Measurements from ENCODE around the gene CELF2. TPM values are rescaled to one million over a fixed set of nuclear protein-coding genes. Genes with fewer than 3 reads are reported as not detected.

The CELF2 gene
- total RNA-seq, 1 experiment from 2014 or later, result not detected

DNA sequence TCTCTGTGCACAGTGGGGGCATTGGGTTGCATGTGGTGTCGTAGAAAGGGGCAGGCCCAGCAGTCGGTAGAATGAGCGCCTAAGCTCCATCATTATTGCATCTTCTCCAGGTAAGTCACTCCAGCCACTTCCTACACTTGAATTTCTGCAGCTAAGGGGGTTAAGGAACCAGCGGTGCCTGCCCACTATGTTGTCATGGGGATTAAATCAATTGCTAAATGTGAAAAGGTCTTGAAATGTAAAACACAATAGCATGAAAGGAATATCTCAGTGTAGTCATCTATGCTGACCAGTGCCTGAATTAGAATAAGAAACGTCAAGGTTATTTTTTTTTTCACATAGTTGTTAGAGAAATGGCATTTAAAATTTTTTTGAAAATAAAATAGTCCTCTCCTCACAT is 15.2 kb upstream of the CELF2 start:
- Histone ChIP-seq H3K4me1 (ENCODE audit: insufficient read depth, low read length, poor library complexity, severe bottlenecking) (no peaks in the 10 kb centered on the region), H3K27me3 (replicated peaks; ENCODE audit: insufficient read depth, low read depth, low read length, poor library complexity) (peaks cover 60% of the 10 kb centered on the region), H3K4me3 (ENCODE audit: low read depth, low read length, poor library complexity, severe bottlenecking) (no peak overlapping the region), H3K27ac (ENCODE audit: low read depth, low read length, poor library complexity, severe bottlenecking) (no peak overlapping the region), H3K36me3 (ENCODE audit: insufficient read depth, low read length, poor library complexity, severe bottlenecking) (no peaks in the 10 kb centered on the region), H3K9me3 (ENCODE audit: low read depth, low read length, poor library complexity, severe bottlenecking) (no peaks in the 10 kb centered on the region)
- intact Hi-C loops (cut with micrococcal nuclease; ENCODE audit: unreplicated experiment), result no loop called here
- no TSS peak for BruUV-seq (replicated peaks)
- ChIA-PET CTCF (no interaction called here), POLR2A (ENCODE audit: low non-redundant PET) (no interaction called here)
- no peak for DNase-seq (ENCODE audit: low spot score)
- TF ChIP-seq, protein P1, sequence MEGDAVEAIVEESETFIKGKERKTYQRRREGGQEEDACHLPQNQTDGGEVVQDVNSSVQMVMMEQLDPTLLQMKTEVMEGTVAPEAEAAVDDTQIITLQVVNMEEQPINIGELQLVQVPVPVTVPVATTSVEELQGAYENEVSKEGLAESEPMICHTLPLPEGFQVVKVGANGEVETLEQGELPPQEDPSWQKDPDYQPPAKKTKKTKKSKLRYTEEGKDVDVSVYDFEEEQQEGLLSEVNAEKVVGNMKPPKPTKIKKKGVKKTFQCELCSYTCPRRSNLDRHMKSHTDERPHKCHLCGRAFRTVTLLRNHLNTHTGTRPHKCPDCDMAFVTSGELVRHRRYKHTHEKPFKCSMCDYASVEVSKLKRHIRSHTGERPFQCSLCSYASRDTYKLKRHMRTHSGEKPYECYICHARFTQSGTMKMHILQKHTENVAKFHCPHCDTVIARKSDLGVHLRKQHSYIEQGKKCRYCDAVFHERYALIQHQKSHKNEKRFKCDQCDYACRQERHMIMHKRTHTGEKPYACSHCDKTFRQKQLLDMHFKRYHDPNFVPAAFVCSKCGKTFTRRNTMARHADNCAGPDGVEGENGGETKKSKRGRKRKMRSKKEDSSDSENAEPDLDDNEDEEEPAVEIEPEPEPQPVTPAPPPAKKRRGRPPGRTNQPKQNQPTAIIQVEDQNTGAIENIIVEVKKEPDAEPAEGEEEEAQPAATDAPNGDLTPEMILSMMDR (conservative IDR thresholded peaks at IDR 0.05; ENCODE audit: low read depth, low read length), result no peak
- no peak for TF ChIP-seq EZH2 (IDR thresholded peaks at IDR 0.05; ENCODE audit: borderline replicate concordance, low read depth, low read length, poor library complexity, severe bottlenecking)

DNA sequence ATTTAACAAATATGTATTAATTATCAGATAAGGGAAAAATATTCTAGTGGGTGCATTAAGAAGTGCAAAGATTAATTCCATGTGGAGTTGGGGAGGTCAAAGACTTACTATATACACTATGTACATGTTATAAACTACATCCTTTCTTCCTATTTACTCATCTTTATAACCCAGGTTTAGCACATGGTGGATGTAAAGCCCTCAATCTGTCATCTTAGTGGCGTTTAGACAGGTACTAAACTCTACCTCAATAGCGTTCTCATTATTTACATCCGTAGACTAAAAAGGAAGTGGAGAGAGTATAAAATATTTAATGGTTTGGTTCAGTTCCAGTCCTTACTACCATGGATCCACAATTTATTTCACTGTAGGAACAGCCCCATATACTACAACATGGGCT is 14.8 kb upstream of the CELF2 start:
- Histone ChIP-seq H3K4me3 (ENCODE audit: low read depth, low read length, poor library complexity, severe bottlenecking) (no peak overlapping the region), H3K27me3 (replicated peaks; ENCODE audit: insufficient read depth, low read depth, low read length, poor library complexity) (peaks cover 64% of the 10 kb centered on the region), H3K9me3 (ENCODE audit: low read depth, low read length, poor library complexity, severe bottlenecking) (no peaks in the 10 kb centered on the region), H3K27ac (ENCODE audit: low read depth, low read length, poor library complexity, severe bottlenecking) (no peak overlapping the region), H3K4me1 (ENCODE audit: insufficient read depth, low read length, poor library complexity, severe bottlenecking) (no peaks in the 10 kb centered on the region), H3K36me3 (ENCODE audit: insufficient read depth, low read length, poor library complexity, severe bottlenecking) (no peaks in the 10 kb centered on the region)
- no TSS peak for BruUV-seq (replicated peaks)
- DNase-seq (ENCODE audit: low spot score), result no peak
- intact Hi-C loops (cut with micrococcal nuclease; ENCODE audit: unreplicated experiment), result no loop called here
- CTCF ChIA-PET, result no interaction called here
- POLR2A ChIA-PET (ENCODE audit: low non-redundant PET), result no interaction called here
- TF ChIP-seq, protein P1 (conservative IDR thresholded peaks at IDR 0.05; ENCODE audit: low read depth, low read length), result no peak

DNA sequence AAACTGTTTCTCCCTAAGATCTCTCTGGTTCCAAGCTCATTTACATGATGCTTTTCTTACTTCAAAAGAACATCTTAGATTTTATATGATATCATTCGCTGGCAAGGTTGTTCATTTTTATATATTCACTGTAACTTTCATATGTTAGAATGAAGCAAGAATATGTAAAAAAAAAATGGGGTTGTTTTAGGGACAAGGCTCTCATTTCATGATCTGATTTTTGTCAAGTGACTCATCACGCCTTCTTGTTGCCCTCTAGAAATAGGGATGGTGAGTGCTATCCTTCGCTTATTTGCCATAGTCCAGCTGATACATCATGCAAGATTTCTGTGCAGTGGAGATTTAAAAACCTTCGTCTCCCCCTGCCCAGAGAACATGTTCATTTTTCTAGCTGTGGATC is 14.0 kb upstream of the CELF2 start:
- intact Hi-C loops (cut with micrococcal nuclease; ENCODE audit: unreplicated experiment), result no loop called here
- Histone ChIP-seq H3K27ac (ENCODE audit: low read depth, low read length, poor library complexity, severe bottlenecking) (no peak overlapping the region), H3K4me1 (ENCODE audit: insufficient read depth, low read length, poor library complexity, severe bottlenecking) (no peaks in the 10 kb centered on the region), H3K9me3 (ENCODE audit: low read depth, low read length, poor library complexity, severe bottlenecking) (no peaks in the 10 kb centered on the region), H3K27me3 (replicated peaks; ENCODE audit: insufficient read depth, low read depth, low read length, poor library complexity) (peaks cover 72% of the 10 kb centered on the region), H3K4me3 (ENCODE audit: low read depth, low read length, poor library complexity, severe bottlenecking) (no peak overlapping the region), H3K36me3 (ENCODE audit: insufficient read depth, low read length, poor library complexity, severe bottlenecking) (no peaks in the 10 kb centered on the region)
- BruUV-seq (replicated peaks), result no TSS peak
- ChIA-PET POLR2A (ENCODE audit: low non-redundant PET) (no interaction called here), CTCF (no interaction called here)
- no peak for TF ChIP-seq EZH2 (IDR thresholded peaks at IDR 0.05; ENCODE audit: borderline replicate concordance, low read depth, low read length, poor library complexity, severe bottlenecking)
- TF ChIP-seq, protein P1 (conservative IDR thresholded peaks at IDR 0.05; ENCODE audit: low read depth, low read length), result no peak
- DNase-seq (ENCODE audit: low spot score), result no peak
